ENCODE data around the gene CABP1.
A peak's percentile ranks its signal among the peaks of the same experiment; 100 is the strongest.

Gene CABP1

GRCh38 chr12:120690978-120691377 is 50.6 kb downstream of the CABP1 start:
- DNase-seq (ENCODE audit: low read depth in 4 of 4, low spot score in 1 of 4) = no peak

- DNase-seq (ENCODE audit: low read depth in 4 of 4, low spot score in 1 of 4) = no peak
These were observed 52.2 kb downstream of the CABP1 start for GRCh38 chr12:120692524-120693033.

- no peak for DNase-seq (ENCODE audit: low read depth in 4 of 4, low spot score in 1 of 4)
These were observed 53.4 kb downstream of the CABP1 start for GRCh38 chr12:120693848-120694247.

GRCh38 chr12:120696626-120697025 is 56.2 kb downstream of the CABP1 start:
- no peak for DNase-seq (ENCODE audit: low read depth in 4 of 4, low spot score in 1 of 4)

GRCh38 chr12:120697344-120697743 is 56.9 kb downstream of the CABP1 start:
- no peak for DNase-seq (ENCODE audit: low read depth in 4 of 4, low spot score in 1 of 4)

- no peak for DNase-seq (ENCODE audit: low read depth in 4 of 4, low spot score in 1 of 4)
These were observed 58.2 kb downstream of the CABP1 start for GRCh38 chr12:120698665-120699064.

- no peak for DNase-seq (ENCODE audit: low read depth in 4 of 4, low spot score in 1 of 4)
These were observed 59.1 kb downstream of the CABP1 start for GRCh38 chr12:120699553-120699952.

GRCh38 chr12:120700886-120701285 is 60.5 kb downstream of the CABP1 start:
- DNase-seq (ENCODE audit: low read depth in 4 of 4, low spot score in 1 of 4) = no peak

- DNase-seq (ENCODE audit: low read depth in 4 of 4, low spot score in 1 of 4) = no peak
These were observed 62.2 kb downstream of the CABP1 start for GRCh38 chr12:120702637-120703036.

GRCh38 chr12:120703311-120703942 is 63.0 kb downstream of the CABP1 start:
- no peak for DNase-seq (ENCODE audit: low read depth in 4 of 4, low spot score in 1 of 4)

- no peak for DNase-seq (ENCODE audit: low read depth in 4 of 4, low spot score in 1 of 4)
These were observed 65.2 kb downstream of the CABP1 start for GRCh38 chr12:120705618-120706017.

GRCh38 chr12:120706029-120706428 is 65.6 kb downstream of the CABP1 start:
- no peak for DNase-seq (ENCODE audit: low read depth in 4 of 4, low spot score in 1 of 4)

GRCh38 chr12:120708651-120709050 is 68.2 kb downstream of the CABP1 start:
- DNase-seq (ENCODE audit: low read depth in 4 of 4, low spot score in 1 of 4) = no peak

- DNase-seq (ENCODE audit: low read depth in 4 of 4, low spot score in 1 of 4) = peak; percentile 52 to 69 (median 66)
These were observed 69.8 kb downstream of the CABP1 start, which contains the start of gene UNC119B for GRCh38 chr12:120710031-120710804. TSS of gene UNC119B (plus strand) at chr12:120710458. CDS start at chr12:120710475, 17 bp downstream.

- DNase-seq (ENCODE audit: low read depth in 4 of 4, low spot score in 1 of 4) = no peak
These were observed 70.4 kb downstream of the CABP1 start for GRCh38 chr12:120710805-120711296.

GRCh38 chr12:120711411-120711810 is 71.0 kb downstream of the CABP1 start:
- no peak for DNase-seq (ENCODE audit: low read depth in 4 of 4, low spot score in 1 of 4)

- no peak for DNase-seq (ENCODE audit: low read depth in 4 of 4, low spot score in 1 of 4)
These were observed 72.2 kb downstream of the CABP1 start for GRCh38 chr12:120712610-120713009.

GRCh38 chr12:120713861-120714482 is 73.5 kb downstream of the CABP1 start:
- peak; percentile 44 to 70 (median 59) for DNase-seq (ENCODE audit: low read depth in 4 of 4, low spot score in 1 of 4)
